ENCODE measurements around the gene IPP.
"Not testable (repeated sequence)": the region's sequence is repeated elsewhere in the genome, so short reads cannot be mapped to it uniquely, and the experiment has no call there.

The IPP gene

DNA sequence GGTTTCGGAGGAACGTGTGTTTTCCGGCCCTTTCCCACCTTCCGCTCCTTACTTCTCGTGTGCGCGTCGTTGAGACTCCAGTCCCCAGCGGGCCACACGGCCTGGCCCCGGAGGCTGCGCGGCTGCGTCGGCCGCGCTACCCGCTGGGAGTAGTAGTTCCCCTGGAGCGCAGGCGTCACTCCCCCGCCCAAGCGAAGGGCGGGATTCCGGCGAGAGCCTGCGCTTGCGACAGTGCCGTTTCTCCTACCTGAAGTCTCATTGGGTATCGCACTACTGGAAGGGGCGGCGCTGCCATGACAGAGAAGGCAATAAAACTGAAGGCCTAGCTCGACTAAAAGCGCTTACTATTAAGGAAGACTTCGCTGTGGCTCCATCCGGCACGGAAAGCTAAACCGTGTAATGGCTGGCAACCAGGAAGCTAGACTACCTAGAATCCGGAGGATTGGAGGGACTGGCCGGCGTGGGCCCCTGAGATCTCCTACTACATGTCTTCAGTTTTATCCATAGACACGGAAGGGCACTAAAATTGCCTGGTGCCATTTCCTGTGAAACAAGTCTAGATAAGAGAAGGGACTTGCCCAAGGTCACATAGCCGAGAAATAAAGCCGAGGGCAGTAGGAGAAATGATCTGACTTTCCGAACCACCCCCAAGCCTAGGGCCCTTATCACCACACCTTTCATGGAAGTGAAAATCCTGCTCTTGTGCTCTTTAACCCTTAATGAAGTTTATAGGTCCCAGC, 63.3 kb downstream of the IPP start:
- intact Hi-C loops (cut with DNase I): loop anchor here (1.0 to 5.0 kb wide), 2 partner anchors 63 to 105 kb away; partner anchors contain the start of genes IPP and NASP

DNA sequence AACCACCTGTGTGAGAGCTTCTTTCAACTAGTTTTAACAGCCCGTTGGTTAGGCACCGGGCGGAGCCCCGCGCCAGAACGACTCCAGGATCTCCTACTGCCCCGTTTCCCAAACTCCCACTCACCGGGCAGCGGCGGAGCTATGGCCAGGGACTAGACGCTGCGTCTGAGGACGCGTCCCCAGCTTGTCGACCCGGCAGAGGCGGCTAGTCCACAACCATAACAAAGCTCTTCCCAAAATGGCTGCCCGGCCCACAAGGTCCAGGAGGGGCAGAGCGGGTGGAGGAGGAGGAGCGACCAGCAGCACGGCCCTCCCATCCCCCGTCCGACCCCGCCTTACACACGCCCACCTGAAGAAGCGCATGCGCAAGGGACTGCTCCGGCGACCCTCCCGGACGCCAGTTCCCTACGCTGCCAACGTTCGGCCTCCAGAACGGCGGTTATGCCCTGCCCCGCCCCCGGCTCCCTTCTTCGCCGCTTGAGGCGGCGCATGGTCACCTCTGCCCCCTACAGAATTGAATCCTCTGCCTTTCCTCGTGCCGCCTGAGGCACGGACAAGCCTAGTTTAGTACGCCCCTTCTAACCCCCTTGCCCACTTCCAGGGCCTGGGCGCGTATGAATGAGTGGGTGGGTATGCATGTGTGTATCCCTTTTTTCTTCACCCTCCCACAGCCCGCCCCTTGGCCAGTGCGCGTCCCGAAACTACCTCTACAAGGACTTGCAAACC, 64.0 kb downstream of the IPP start, which contains the start of gene GPBP1L1:
TSS of gene GPBP1L1 (minus strand) at position 246 of the 726 bp plus-strand sequence. CDS start 27,446 bp downstream, outside the sequence.
- intact Hi-C loops (cut with DNase I): loop anchor here (1.0 to 5.0 kb wide), 2 partner anchors 64 to 104 kb away; partner anchors contain the start of genes IPP and NASP
- peak; percentile 93 to 99 (median 98) for DNase-seq

More for the DNA sequence above, 63.3 kb downstream of the IPP start:
- peak; percentile 91 to 99 (median 97) for DNase-seq

DNA sequence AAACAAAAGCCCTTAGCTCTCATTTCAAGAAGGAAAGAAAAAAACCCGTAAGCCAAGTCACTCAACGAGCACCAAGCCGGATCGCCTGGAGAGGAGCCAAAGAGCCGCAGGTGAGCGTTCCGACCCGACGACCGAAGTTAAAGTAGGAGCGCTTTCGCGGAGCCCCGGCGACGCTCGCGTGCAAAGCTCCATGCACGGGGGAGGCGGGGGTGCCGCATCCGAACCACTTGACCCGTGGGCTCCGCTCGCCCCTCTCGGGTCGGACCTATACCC, 64.5 kb downstream of the IPP start:
- intact Hi-C loops (cut with DNase I): loop anchor here (5.0 kb wide), 1 partner anchor 104 kb away; the partner anchor contains the start of gene NASP
- DNase-seq: peak; percentile 18 to 82 (median 64)

DNA sequence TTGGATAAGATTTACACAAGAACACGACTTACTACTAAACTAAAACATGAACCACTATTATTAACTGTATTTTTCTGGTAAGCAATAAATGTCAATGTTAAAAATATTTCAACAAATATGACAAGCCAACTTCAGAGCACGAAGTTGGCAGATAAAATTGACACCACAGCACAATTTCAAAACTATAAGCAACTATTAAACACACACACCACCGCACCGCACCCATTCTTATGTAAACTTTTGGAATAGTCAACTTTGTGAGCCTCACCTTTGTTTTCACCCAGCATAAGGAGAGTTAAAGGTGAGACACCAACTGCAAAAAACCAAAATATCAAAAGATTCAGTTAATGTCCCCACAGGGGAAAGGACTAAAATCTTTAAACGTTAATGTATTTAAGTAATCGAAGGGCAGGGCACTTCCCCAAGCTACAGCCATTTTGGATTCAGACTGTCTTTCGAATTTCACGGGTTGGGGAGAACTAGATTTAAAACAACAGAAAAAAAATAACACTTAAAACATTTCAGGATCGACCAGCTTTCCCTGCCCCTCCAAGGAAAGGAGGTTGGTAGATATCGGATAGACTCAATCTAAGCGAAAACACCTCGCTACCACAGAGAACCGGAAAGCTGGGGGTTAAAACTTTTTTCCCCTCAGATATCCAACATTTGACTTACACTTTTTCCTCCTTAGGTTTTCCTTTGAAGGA, 65.0 kb downstream of the IPP start:
- no peak for DNase-seq
- intact Hi-C loops (cut with DNase I): loop anchor here (5.0 kb wide), 1 partner anchor 103 kb away; the partner anchor contains the start of gene NASP

DNA sequence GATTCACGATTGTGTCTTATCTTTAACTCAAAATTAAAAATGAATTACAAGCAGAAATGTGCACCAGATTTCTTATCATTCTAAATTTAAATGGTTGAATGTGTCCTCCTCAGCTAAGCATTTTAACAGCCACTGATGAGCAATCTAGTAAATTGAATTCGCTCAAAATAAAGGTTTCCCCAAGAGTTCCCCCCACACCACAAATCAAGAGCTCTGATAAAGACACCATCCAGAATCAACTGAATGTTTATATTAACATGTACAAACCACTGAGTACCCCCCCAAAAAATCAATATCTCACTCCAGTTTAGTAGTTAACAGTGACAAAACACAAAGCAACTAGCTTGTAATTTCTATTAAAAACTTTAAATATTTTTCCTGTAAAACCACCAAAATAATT, 66.1 kb downstream of the IPP start:
- intact Hi-C loops (cut with DNase I): no loop called here

DNA sequence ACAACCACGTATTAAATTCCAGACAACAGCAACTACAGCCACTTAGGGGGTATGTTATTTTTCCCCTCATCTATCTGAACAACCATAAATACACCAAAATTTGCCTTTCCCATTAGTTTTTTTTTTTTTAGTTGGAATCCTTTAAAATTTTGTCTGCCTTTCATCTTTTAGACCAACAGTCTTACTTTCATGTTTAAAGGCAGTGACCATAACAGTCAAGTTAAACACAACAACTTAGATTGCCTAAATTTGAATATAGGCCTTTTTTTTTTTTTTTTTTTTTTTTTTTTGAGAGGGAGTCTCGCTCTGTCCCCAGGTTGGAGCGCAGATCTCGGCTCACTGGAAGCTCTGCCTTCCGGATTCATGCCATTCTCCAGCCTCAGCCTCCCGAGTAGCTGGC, 67.5 kb downstream of the IPP start:
- intact Hi-C loops (cut with DNase I): no loop called here
- no peak for DNase-seq

More for the DNA sequence above, 66.1 kb downstream of the IPP start:
- DNase-seq: no peak

DNA sequence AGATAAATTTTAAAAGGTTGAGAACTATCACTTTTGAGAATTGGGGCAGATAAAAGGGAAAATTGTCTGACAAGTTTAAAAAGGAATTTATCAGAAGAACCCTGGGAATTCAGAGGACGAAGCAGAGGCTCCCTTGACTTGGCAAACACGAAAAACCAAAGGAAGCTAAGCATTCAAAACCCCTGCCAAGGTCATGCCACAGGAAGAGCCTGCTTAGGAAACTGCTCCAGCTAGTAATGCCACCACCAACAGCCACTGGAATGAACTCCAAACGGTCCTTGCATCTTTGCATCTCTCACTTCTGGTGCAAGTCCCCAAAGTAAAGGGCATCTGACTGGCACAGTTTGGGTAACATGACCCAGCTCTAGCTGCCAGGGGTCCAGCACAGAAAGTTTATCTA, 71.3 kb downstream of the IPP start:
- peak in 1 of 42 donors; percentile 9 for DNase-seq
- intact Hi-C loops (cut with DNase I): no loop called here

DNA sequence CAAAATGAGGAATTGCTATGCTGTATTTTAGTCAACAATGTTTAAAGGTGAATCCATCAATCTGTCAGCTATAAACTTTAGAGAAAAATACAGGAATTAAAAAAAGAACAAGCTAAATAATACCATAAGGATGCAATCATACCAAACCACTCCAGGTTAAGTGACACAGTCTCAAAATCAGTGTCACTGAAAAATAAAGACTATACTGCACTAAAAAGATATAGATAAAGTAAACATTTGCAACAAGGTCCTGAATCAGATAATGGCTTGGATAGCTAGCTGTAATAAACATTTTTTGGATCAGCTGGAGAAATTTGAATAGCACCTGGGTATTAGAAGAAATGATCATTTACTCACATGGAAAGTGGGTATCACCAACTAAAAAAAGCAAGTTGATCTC, 72.0 kb downstream of the IPP start:
- intact Hi-C loops (cut with DNase I): no loop called here
- no peak for DNase-seq

DNA sequence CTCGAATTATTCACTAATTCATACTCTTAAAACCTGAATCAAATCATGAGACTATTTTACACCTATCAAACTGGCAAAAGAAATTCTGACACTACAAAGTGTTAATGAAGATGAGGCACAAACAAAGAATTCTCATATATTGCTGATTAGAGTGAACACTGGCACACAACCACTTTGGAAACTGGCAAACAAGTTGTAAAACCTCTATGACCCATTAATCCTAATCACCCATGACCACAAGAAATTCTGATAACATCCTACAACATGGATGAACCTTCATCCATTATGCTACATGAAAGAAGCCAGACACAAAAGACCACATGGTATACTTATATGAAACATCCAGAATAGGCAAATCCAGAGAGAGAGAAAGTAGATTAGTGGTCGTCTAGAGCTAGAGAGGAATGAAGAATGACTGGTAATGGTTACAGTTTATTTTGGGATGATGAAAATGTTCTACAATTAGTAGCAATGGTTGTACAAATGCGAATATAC, 72.7 kb downstream of the IPP start:
- no peak for DNase-seq
- intact Hi-C loops (cut with DNase I): no loop called here

DNA sequence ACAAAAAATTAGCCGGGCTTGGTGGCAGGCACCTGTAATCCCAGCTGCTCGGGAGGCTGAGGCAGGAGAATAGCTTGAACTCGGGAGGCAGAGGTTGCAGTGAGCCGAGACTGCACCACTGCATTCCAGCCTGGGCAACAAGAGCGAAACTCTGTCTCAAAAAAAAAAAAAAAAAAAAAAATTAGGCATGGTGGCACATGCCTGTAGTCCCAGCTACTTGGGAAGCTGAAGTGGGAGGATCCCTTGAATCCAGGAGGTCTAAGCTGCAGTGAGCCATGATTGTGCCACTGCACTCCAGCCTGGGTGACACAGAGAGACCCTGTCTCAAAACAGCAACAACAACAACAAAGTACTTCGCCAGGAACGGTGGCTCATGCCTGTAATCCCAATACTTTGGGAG, 73.9 kb downstream of the IPP start:
- intact Hi-C loops (cut with DNase I); DNase-seq: not testable (repeated sequence)

DNA sequence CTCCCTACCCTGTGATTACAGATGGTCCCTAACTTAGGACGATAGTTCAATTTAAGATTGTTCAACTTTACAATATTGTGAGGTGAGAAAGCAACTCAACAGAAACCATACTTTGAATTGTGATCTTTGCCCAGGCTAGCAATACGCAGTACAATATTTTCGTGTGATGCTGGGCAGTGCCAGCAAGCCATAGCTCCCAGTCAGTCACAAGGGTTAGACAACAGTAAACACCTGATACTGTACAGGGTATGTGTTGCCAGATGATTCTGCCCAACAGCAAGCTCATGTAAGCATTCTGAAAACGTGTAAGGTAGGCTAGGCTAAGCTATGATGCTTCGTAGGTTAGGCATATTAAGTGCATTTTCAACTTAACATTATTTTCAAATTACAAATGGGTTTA, 76.0 kb downstream of the IPP start:
- no peak for DNase-seq

DNA sequence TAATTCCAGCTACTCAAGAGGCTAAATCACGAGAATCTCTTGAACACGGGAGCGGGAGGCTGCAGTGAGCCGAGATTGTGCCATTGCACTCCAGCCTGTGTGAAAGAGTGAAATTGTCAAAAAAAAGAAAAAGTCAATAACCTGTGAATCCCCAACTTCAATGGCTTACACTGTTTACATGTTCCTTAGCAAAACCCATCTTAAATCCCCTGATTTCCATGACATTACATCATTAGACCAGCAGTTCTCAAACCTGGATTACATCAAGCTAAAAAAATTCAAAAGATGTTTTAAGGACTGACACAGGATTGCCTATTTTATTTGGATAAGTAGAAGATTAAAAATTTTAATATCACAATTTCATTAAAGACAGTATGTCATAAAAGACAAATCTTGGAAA, 76.5 kb downstream of the IPP start:
- intact Hi-C loops (cut with DNase I): no loop called here
- no peak for DNase-seq

More for the DNA sequence above, 76.0 kb downstream of the IPP start:
- intact Hi-C loops (cut with DNase I): no loop called here

DNA sequence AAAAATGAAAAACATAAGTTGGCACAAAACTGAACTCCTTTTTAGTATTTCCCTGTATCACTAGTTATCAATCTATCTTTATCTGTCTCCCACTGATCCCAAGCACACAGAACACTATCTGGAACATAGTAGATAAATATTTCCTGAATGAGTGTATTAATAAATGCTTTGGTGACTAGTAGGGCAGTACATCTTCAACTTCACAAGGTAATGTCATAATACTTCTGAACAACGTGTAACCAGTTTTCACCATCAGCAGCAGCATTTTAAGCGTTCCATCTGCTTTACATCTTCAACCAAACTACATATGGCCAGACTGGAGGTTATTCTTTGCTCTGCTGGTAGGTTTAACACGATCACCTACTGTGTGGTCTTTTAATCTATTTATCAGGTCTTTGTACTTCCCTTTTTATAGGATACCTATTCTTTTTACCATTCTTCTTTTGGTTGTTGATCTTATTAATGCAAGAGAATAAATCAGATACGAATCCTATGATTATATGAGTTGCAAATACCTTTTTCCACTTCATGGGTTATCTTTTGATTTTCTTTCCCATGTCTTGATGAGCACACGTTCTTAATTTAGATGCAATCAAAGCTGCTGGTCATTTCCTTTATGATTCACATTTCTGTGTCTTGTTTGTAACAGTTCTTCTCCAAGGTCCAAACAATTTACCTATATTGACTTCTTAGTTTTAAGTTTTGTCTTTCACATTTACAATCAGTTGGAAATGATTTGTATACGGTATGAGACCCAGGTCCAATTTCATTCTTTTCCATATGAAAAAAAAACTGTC, 80.4 kb downstream of the IPP start:
- intact Hi-C loops (cut with DNase I): no loop called here
- DNase-seq: no peak

DNA sequence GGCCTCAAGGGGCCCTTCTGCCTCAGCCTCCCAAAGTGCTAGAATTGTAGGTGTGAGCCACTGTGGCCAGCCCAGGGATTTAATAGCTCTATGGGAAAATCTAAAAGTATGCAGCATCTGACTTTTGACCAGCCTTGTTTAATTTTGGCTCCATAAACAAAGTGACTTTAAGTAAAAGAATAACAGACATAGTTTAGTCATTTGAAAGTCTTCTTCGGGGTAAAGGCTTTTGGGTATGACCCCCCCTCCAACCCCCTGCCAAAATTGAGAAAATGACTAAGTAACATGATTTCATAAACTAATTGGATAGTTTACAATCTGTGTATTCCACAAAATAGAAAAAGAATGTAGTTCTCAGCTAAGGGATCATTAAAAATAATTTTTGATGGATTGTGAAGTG, 81.1 kb downstream of the IPP start:
- intact Hi-C loops (cut with DNase I): no loop called here
- DNase-seq: no peak

DNA sequence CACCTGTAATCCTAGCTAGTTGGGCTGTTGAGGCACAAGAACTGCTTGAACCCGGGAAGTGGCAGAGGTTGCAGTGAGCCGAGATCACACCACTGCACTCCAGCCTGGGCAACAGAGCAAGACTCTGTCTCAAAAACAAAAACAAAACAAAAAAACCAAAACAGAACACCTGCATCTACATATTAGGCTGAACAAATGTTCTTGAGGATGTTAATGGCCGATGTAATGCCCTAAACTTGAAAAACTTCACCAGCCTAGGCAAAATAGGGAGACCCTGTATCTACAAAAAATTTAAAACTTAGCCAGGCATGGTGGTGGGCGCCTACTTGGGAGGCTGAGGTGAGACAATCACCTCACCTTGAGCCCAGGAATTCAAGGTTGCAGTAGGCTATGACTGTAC, 81.9 kb downstream of the IPP start:
- intact Hi-C loops (cut with DNase I): no loop called here
- no peak for DNase-seq

DNA sequence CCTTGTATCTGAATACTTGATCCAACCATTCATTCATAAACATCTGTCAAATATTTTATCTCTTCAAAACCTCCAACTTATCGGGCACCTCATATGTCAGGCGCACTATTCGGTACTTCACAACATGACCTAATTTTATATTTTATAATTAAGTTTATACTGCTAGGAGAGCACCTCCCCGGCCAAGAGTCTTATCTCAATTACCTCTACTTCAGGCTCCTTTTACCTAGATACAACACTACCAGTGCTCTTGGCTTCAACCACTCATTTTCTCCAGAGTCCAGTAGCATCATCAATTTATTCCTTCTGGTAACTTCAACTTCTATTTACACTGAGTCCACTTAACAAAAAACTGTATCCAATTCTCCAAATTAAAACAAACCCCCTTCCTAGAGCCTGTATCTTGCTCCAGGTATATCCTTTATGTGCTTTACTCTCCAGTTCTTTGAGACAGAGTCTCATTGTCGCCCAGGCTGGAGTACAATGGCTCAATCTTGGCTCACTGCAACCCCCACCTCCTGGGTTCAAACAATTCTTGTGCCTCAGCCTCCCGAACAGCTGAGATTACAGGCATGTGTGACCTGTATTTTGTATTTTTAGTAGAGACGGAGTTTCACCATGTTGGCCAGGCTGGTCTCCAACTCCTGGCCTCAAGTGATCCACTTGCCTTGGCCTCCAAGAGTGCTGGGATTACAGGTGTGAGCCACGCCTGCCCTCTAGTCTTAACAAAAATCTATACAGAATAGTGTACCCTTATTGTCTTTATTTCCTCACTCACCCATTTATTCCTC, 82.9 kb downstream of the IPP start:
- intact Hi-C loops (cut with DNase I): no loop called here
- DNase-seq: no peak

DNA sequence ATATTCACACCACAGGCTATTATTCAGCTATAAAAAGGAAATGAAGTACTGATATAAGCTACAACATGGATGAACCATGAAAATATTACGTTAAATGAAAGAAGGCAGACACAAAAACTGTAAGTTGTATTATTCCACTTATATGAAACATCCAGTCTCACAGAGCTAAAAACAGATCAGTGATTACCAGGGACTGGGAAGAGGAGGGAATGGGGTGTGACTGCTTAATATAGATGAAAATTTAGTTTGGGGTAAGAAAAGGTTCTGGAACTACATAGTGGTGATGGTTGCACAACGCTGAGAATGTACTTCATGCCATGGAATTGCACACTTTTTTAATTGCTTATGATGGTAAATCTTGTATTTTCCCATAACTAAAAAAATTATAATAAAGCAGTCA, 83.6 kb downstream of the IPP start:
- intact Hi-C loops (cut with DNase I): no loop called here
- DNase-seq: peak in 1 of 42 donors; percentile 29

DNA sequence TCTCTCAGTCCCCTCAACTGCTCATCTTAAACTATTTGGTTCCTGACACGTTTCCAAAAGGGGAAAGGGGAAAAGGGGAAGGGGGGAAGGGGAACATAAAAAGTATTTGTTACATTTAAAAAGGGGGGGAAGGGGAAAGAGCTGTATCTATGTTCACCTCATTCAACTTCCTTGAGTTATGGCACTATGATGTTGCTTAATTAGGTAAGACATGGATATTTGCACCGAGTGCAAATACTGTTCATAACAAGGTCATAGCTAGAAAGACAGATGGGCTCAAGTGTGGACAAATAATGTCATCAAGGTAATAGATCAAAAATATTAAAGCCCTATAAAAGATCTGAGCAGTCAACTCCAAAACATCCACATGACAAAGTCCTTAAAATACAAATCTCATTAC, 90.1 kb downstream of the IPP start:
- intact Hi-C loops (cut with DNase I): no loop called here
- DNase-seq: no peak
